Cortex of kidney (tissue), 1 donor: ENCODE results near the gene ZNF611.
"Not testable (repeated sequence)": the region's sequence is repeated elsewhere in the genome, so short reads cannot be mapped to it uniquely, and the experiment has no call there.

ENCODE experiments used
- DNase-seq: peaks from one replicate; lab custom pipeline; 2025; lab: John Stamatoyannopoulos, UW

ZNF611 gene

GRCh38 chr19:52734893-52735661 is at the start of gene ZNF611:
ZNF611 (minus strand) TSS chr19:52735044; CDS start chr19:52715894, 19,150 bp downstream.
- DNase-seq = peak; percentile 54

GRCh38 chr19:52782864-52783263 is 48.0 kb upstream of the ZNF611 start:
- DNase-seq = not testable (repeated sequence)

- DNase-seq = no peak
Observed at GRCh38 chr19:52778811-52779210, 44.0 kb upstream of the ZNF611 start.

- DNase-seq = not testable (repeated sequence)
Observed at GRCh38 chr19:52756447-52756846, 21.6 kb upstream of the ZNF611 start.

GRCh38 chr19:52749780-52750179 is 14.9 kb upstream of the ZNF611 start:
- no peak for DNase-seq

GRCh38 chr19:52748336-52748950 is 13.6 kb upstream of the ZNF611 start:
- DNase-seq = no peak

- not testable (repeated sequence) for DNase-seq
Observed at GRCh38 chr19:52745919-52746318, 11.1 kb upstream of the ZNF611 start.

- DNase-seq = no peak
Observed at GRCh38 chr19:52743091-52743490, 8.2 kb upstream of the ZNF611 start.

GRCh38 chr19:52742516-52742915 is 7.7 kb upstream of the ZNF611 start:
- DNase-seq = no peak

GRCh38 chr19:52741951-52742485 is 7.2 kb upstream of the ZNF611 start:
- no peak for DNase-seq

GRCh38 chr19:52741371-52741770 is 6.5 kb upstream of the ZNF611 start:
- not testable (repeated sequence) for DNase-seq

GRCh38 chr19:52739576-52739975 is 4.7 kb upstream of the ZNF611 start:
- DNase-seq = no peak

GRCh38 chr19:52735734-52736133 is 890 bp upstream of the ZNF611 start:
- no peak for DNase-seq

GRCh38 chr19:52734331-52734892 is 432 bp downstream of the ZNF611 start:
- no peak for DNase-seq

- not testable (repeated sequence) for DNase-seq
Observed at GRCh38 chr19:52726051-52726450, 8.8 kb downstream of the ZNF611 start.

GRCh38 chr19:52725528-52725961 is 9.3 kb downstream of the ZNF611 start:
- DNase-seq = no peak

- DNase-seq = no peak
Observed at GRCh38 chr19:52724701-52725514, 9.9 kb downstream of the ZNF611 start.

GRCh38 chr19:52723907-52724598 is 10.8 kb downstream of the ZNF611 start:
- not testable (repeated sequence) for DNase-seq

GRCh38 chr19:52722062-52723003 is 12.5 kb downstream of the ZNF611 start:
- DNase-seq = no peak

- not testable (repeated sequence) for DNase-seq
Observed at GRCh38 chr19:52720541-52720940, 14.3 kb downstream of the ZNF611 start.
